Endodermal cell (in vitro differentiated cells): ENCODE measurements around the gene UROC1. TPM values are rescaled to one million over a fixed set of nuclear protein-coding genes. Genes with fewer than 3 reads are reported as not detected.
A peak's percentile ranks its signal among the peaks of the same experiment; 100 is the strongest.

Experiments
- DNase-seq: peaks from one replicate; pipeline ENCODE4 v3.0.0-alpha.2; 2017
- H3K27ac ChIP-seq: 2 replicates; pipeline ENCODE4 v1.5.1; 2013; ENCODE audit warnings: mild to moderate bottlenecking, low read depth, low read length, moderate library complexity
- H3K27me3 ChIP-seq: 2 replicates; pipeline ENCODE4 v1.6.1; 2013; ENCODE audit warnings: mild to moderate bottlenecking, low read length, moderate library complexity; ENCODE audit not compliant: insufficient read depth, control insufficient read depth, poor library complexity, severe bottlenecking
- H3K36me3 ChIP-seq: 2 replicates; pipeline ENCODE4 v1.7.0; 2013; ENCODE audit warnings: mild to moderate bottlenecking, low read length, moderate library complexity; ENCODE audit not compliant: control insufficient read depth, insufficient read depth
- H3K4me1 ChIP-seq: one replicate; pipeline ENCODE4 v1.7.0; 2013; ENCODE audit warnings: low read length; ENCODE audit not compliant: control insufficient read depth, insufficient read depth
- H3K4me3 ChIP-seq: 2 replicates; pipeline ENCODE4 v1.5.1; 2013; ENCODE audit warnings: mild to moderate bottlenecking, low read length, moderate library complexity
- H3K9ac ChIP-seq: 2 replicates; pipeline ENCODE4 v1.6.1; 2013; ENCODE audit warnings: mild to moderate bottlenecking, low read length, moderate library complexity; ENCODE audit not compliant: poor library complexity, severe bottlenecking; ENCODE audit errors: extremely low read depth
- H3K9me3 ChIP-seq: 2 replicates; pipeline ENCODE4 v1.6.1; 2013; ENCODE audit warnings: mild to moderate bottlenecking, low read length, moderate library complexity; ENCODE audit not compliant: control insufficient read depth
- H3K27ac Mint-ChIP-seq: 2 replicates; pipeline ENCODE4 v1.8.0; 2020; ENCODE audit warnings: mixed read lengths
- H3K27me3 Mint-ChIP-seq: 2 replicates; pipeline ENCODE4 v1.8.0; 2021; ENCODE audit warnings: mild to moderate bottlenecking, mixed read lengths; ENCODE audit not compliant: insufficient read depth
- H3K36me3 Mint-ChIP-seq: 2 replicates; pipeline ENCODE4 v1.8.0; 2020; ENCODE audit warnings: low read depth, mixed read lengths
- H3K4me1 Mint-ChIP-seq: 2 replicates; pipeline ENCODE4 v1.8.0; 2020; ENCODE audit warnings: mixed read lengths
- H3K4me3 Mint-ChIP-seq: 2 replicates; pipeline ENCODE4 v1.8.0; 2020; ENCODE audit warnings: mild to moderate bottlenecking, moderate library complexity, mixed read lengths
- H3K9me3 Mint-ChIP-seq: 2 replicates; pipeline ENCODE4 v1.8.0; 2020; ENCODE audit warnings: mild to moderate bottlenecking, mixed read lengths
- CTCF ChIP-seq: fragments of 200-600 bp; sonication (generic); conservative IDR thresholded peaks from 2 replicates; pipeline ENCODE4 v1.5.0; 2021; ENCODE audit warnings: antibody characterized with exemption, mild to moderate bottlenecking
- WGBS, 2 experiments: methylation state at CpG; one replicate each; pipeline versions ENCODE4 v1.1.5 to v1.1.7; 2013; ENCODE audit warnings: missing lambda C conversion rate in 2 of 2, mixed read lengths in 1 of 2; ENCODE audit not compliant: insufficient coverage in 1 of 2, insufficient read length in 1 of 2; 5-methylcytosine and 5-hydroxymethylcytosine counted together
- total RNA-seq, 2 donors: library from RNA; stranded (reverse); fragmentation: NEBNext Ultra II Directional in 1 of 2; extraction: Animal tissue kit (Norgen Biotek cat#: 25700) in 1 of 2; gene quantifications; 2 replicates in 1 of 2; 3 replicates in 1 of 2; pipeline ENCODE4 v1.2.1, GENCODE V29; 2021

The UROC1 gene
- total RNA-seq, 2 donors from 2014 or later: not detected

- H3K27me3 Mint-ChIP-seq: peaks cover 14% of the 10 kb centered on the region
- H3K4me3 ChIP-seq: no peak overlapping the region
- H3K27ac ChIP-seq: no peak overlapping the region
- no peak overlapping the region for H3K27ac Mint-ChIP-seq
- TF ChIP-seq CTCF: no peak
- H3K9ac ChIP-seq: no peak overlapping the region
- H3K4me3 Mint-ChIP-seq: no peak overlapping the region
- H3K9me3 ChIP-seq: no peaks in the 10 kb centered on the region
- 80 to 97% methylated on average over 3 to 5 of the region's 5 CpGs for WGBS, 2 experiments
- DNase-seq: peak; percentile 24
- no peaks in the 10 kb centered on the region for H3K4me1 Mint-ChIP-seq
- no peaks in the 10 kb centered on the region for H3K36me3 ChIP-seq
- H3K4me1 ChIP-seq: no peaks in the 10 kb centered on the region
- H3K9me3 Mint-ChIP-seq: peaks cover 1% of the 10 kb centered on the region
- peaks cover 5% of the 10 kb centered on the region for H3K27me3 ChIP-seq
- no peaks in the 10 kb centered on the region for H3K36me3 Mint-ChIP-seq
These were observed 21.4 kb upstream of the UROC1 start for GRCh38 chr3:126538966-126539365.

- Mint-ChIP-seq H3K27me3 (peaks cover 20% of the 10 kb centered on the region), H3K27ac (no peak overlapping the region), H3K36me3 (no peaks in the 10 kb centered on the region), H3K4me3 (no peak overlapping the region), H3K4me1 (no peaks in the 10 kb centered on the region), H3K9me3 (peaks cover 1% of the 10 kb centered on the region)
- no peak overlapping the region for H3K4me3 ChIP-seq
- H3K9me3 ChIP-seq: no peaks in the 10 kb centered on the region
- no peak for TF ChIP-seq CTCF
- no peaks in the 10 kb centered on the region for H3K4me1 ChIP-seq
- WGBS, 2 experiments: 89 to 90% methylated on average over 8 to 9 of the region's 9 CpGs
- H3K27me3 ChIP-seq: peaks cover 12% of the 10 kb centered on the region
- no peaks in the 10 kb centered on the region for H3K36me3 ChIP-seq
- DNase-seq: no peak
- H3K27ac ChIP-seq: no peak overlapping the region
- no peak overlapping the region for H3K9ac ChIP-seq
These were observed 20.7 kb upstream of the UROC1 start for GRCh38 chr3:126538316-126538715.

GRCh38 chr3:126537730-126538281 is 20.2 kb upstream of the UROC1 start:
- H3K27ac ChIP-seq: no peak overlapping the region
- Mint-ChIP-seq H3K27me3 (peaks cover 19% of the 10 kb centered on the region), H3K9me3 (peaks cover 1% of the 10 kb centered on the region), H3K4me3 (no peak overlapping the region), H3K27ac (no peak overlapping the region), H3K4me1 (no peaks in the 10 kb centered on the region), H3K36me3 (no peaks in the 10 kb centered on the region)
- H3K9ac ChIP-seq: no peak overlapping the region
- H3K4me3 ChIP-seq: no peak overlapping the region
- no peaks in the 10 kb centered on the region for H3K36me3 ChIP-seq
- TF ChIP-seq CTCF: no peak
- WGBS, 2 experiments: 91 to 93% methylated on average over 8 to 10 of the region's 10 CpGs
- DNase-seq: peak; percentile 40
- H3K27me3 ChIP-seq: peaks cover 17% of the 10 kb centered on the region
- no peaks in the 10 kb centered on the region for H3K9me3 ChIP-seq
- H3K4me1 ChIP-seq: no peaks in the 10 kb centered on the region
